ENCODE measurements around the gene GCG. TPM values are rescaled to one million over a fixed set of nuclear protein-coding genes. Genes with fewer than 3 reads are reported as not detected.

GCG gene
- total and polyA plus RNA-seq, 2 donors (not counting 1 experiment from before 2014, with no cell fraction given) = not detected

DNA sequence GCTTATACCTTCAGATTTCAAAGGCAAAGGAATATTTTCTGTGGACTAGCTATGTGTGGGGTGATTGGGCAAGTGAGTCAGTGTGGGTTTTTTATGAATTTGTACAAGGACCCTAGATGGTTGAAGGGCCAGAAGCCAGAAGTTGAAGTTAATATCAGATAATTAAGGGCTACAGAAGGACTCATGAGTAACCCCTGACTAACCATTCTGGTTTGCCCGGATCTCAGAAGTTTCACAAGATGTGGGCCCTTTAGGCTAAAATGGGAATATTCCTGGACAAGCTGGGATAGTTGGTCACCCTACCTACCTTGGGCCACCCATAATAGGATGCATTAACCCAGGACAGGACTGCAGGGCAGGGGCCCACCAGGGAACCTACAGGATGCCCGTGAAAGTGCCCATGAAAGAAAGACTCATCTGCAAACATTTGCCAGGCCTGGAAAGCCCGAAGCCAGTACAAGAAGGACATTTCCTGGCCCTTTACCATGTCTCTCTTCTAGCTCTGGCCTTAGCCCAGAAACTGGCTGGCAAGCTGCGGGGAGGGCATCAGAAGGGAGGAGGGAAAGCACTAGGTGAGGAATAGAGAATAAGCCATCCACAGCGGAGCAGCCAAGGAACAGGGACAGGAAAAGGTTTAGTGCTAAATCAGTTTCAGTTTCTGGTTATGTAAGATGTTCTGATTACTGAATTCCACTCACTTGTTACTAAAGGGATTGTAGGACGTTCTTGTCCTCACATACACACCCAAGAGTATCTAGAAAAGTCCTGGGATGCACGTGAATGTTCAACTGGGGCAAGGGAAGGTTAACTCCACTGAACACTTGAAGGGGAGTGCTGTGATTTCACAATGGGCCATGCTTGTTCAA, 33.6 kb downstream of the GCG start:
- Histone ChIP-seq H3K27ac (ENCODE audit: low read length in 2 of 2) (no peak overlapping the region), H3K4me3 (ENCODE audit: control extremely low read depth in 1 of 5, extremely low read depth in 1 of 5, insufficient read depth in 1 of 5, low read depth in 2 of 5, low read length in 4 of 5) (no peak overlapping the region), H3K4me2 (replicated peaks; ENCODE audit: low read depth, low read length, poor library complexity, severe bottlenecking) (no peak overlapping the region), H3K27me3 (replicated peaks in 1 of 4; ENCODE audit: control extremely low read depth in 1 of 4, control insufficient read depth in 3 of 4, insufficient read depth in 4 of 4, low read length in 3 of 4) (no peaks in the 10 kb centered on the region), H3K9me3 (ENCODE audit: control extremely low read depth in 1 of 3, control insufficient read depth in 2 of 3, insufficient read depth in 1 of 3, low read length in 2 of 3) (no peaks in the 10 kb centered on the region), H2AFZ (ENCODE audit: insufficient read depth, low read depth, low read length, poor library complexity, severe bottlenecking) (no peak overlapping the region), H4K20me1 (ENCODE audit: control insufficient read depth, insufficient read depth, low read length, poor library complexity, severe bottlenecking) (no peaks in the 10 kb centered on the region), H3K79me2 (ENCODE audit: control insufficient read depth, insufficient read depth, low read length) (no peaks in the 10 kb centered on the region), H3K4me1 (ENCODE audit: control insufficient read depth in 2 of 2, insufficient read depth in 2 of 2, low read length in 2 of 2) (no peaks in the 10 kb centered on the region), H3K36me3 (replicated peaks in 1 of 2; ENCODE audit: control extremely low read depth in 1 of 2, control insufficient read depth in 1 of 2, extremely low read depth in 1 of 2, insufficient read depth in 2 of 2, low read length in 1 of 2) (no peaks in the 10 kb centered on the region), H3K9ac (ENCODE audit: low read length) (no peak overlapping the region)
- 78% methylated on average over 1 of the region's 7 CpGs for WGBS (ENCODE audit: insufficient coverage)
- ChIA-PET POLR2A (no interaction called here), CTCF (interaction anchor here (1.4 kb wide), 1 partner anchor 110 kb away, joined by 3 read pairs; no protein-coding TSS in a partner anchor)
- no peak overlapping the region for H3K27ac Mint-ChIP-seq
- ATAC-seq (ENCODE audit: low read depth) (no peak), DNase-seq (no peak)
- H3K4me1 Mint-ChIP-seq = no peaks in the 10 kb centered on the region
- H3K27me3 Mint-ChIP-seq = peaks cover 8% of the 10 kb centered on the region
- no peak for TF ChIP-seq EZH2 (IDR thresholded peaks at IDR 0.05; ENCODE audit: borderline replicate concordance, insufficient read depth, low read depth, low read length, poor library complexity, severe bottlenecking)
- TF ChIP-seq, protein P1, sequence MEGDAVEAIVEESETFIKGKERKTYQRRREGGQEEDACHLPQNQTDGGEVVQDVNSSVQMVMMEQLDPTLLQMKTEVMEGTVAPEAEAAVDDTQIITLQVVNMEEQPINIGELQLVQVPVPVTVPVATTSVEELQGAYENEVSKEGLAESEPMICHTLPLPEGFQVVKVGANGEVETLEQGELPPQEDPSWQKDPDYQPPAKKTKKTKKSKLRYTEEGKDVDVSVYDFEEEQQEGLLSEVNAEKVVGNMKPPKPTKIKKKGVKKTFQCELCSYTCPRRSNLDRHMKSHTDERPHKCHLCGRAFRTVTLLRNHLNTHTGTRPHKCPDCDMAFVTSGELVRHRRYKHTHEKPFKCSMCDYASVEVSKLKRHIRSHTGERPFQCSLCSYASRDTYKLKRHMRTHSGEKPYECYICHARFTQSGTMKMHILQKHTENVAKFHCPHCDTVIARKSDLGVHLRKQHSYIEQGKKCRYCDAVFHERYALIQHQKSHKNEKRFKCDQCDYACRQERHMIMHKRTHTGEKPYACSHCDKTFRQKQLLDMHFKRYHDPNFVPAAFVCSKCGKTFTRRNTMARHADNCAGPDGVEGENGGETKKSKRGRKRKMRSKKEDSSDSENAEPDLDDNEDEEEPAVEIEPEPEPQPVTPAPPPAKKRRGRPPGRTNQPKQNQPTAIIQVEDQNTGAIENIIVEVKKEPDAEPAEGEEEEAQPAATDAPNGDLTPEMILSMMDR (IDR thresholded peaks at IDR 0.05) = no peak
- intact Hi-C loops (cut with micrococcal nuclease) = no loop called here
- H3K9me3 Mint-ChIP-seq (ENCODE audit: insufficient read depth) = no peaks in the 10 kb centered on the region
- no peak overlapping the region for H3K4me3 Mint-ChIP-seq

GRCh38 chr2:162116352-162116751, 35.7 kb downstream of the GCG start:
- Histone ChIP-seq H3K4me1 (ENCODE audit: control insufficient read depth in 2 of 2, insufficient read depth in 2 of 2, low read length in 2 of 2) (no peaks in the 10 kb centered on the region), H3K79me2 (ENCODE audit: control insufficient read depth, insufficient read depth, low read length) (no peaks in the 10 kb centered on the region), H2AFZ (ENCODE audit: insufficient read depth, low read depth, low read length, poor library complexity, severe bottlenecking) (no peak overlapping the region), H3K9ac (ENCODE audit: low read length) (no peak overlapping the region), H3K27me3 (replicated peaks in 1 of 4; ENCODE audit: control extremely low read depth in 1 of 4, control insufficient read depth in 3 of 4, insufficient read depth in 4 of 4, low read length in 3 of 4) (no peaks in the 10 kb centered on the region), H3K4me2 (replicated peaks; ENCODE audit: low read depth, low read length, poor library complexity, severe bottlenecking) (no peak overlapping the region), H3K36me3 (replicated peaks in 1 of 2; ENCODE audit: control extremely low read depth in 1 of 2, control insufficient read depth in 1 of 2, extremely low read depth in 1 of 2, insufficient read depth in 2 of 2, low read length in 1 of 2) (no peaks in the 10 kb centered on the region), H3K9me3 (ENCODE audit: control extremely low read depth in 1 of 3, control insufficient read depth in 2 of 3, insufficient read depth in 1 of 3, low read length in 2 of 3) (no peaks in the 10 kb centered on the region), H3K27ac (ENCODE audit: low read length in 2 of 2) (no peak overlapping the region), H4K20me1 (ENCODE audit: control insufficient read depth, insufficient read depth, low read length, poor library complexity, severe bottlenecking) (no peaks in the 10 kb centered on the region), H3K4me3 (ENCODE audit: control extremely low read depth in 1 of 5, extremely low read depth in 1 of 5, insufficient read depth in 1 of 5, low read depth in 2 of 5, low read length in 4 of 5) (no peak overlapping the region)
- POLR2A ChIA-PET = no interaction called here
- ATAC-seq (ENCODE audit: low read depth) = no peak
- Mint-ChIP-seq H3K27me3 (peaks cover 8% of the 10 kb centered on the region), H3K4me3 (no peak overlapping the region), H3K4me1 (no peaks in the 10 kb centered on the region), H3K9me3 (ENCODE audit: insufficient read depth) (no peaks in the 10 kb centered on the region), H3K27ac (no peak overlapping the region)
- intact Hi-C loops (cut with micrococcal nuclease) = no loop called here
- CTCF ChIA-PET = interaction anchor here (1.0 kb wide), 1 partner anchor 10 kb away, joined by 3 read pairs; no protein-coding TSS in a partner anchor
- DNase-seq = no peak
- TF ChIP-seq EZH2 (IDR thresholded peaks at IDR 0.05; ENCODE audit: borderline replicate concordance, insufficient read depth, low read depth, low read length, poor library complexity, severe bottlenecking) = no peak
- TF ChIP-seq, protein P1 (IDR thresholded peaks at IDR 0.05) = no peak

Data from B cell (primary cell).